GM19193 (cell line): ENCODE results near the gene ULBP2.

Experiments used
- POLR2A ChIP-seq: IDR thresholded peaks from 4 replicates; pipeline ENCODE4 v1.6.1; 2011; ENCODE audit not compliant: insufficient read depth, insufficient read length; ENCODE audit errors: extremely low read depth

The ULBP2 gene

DNA sequence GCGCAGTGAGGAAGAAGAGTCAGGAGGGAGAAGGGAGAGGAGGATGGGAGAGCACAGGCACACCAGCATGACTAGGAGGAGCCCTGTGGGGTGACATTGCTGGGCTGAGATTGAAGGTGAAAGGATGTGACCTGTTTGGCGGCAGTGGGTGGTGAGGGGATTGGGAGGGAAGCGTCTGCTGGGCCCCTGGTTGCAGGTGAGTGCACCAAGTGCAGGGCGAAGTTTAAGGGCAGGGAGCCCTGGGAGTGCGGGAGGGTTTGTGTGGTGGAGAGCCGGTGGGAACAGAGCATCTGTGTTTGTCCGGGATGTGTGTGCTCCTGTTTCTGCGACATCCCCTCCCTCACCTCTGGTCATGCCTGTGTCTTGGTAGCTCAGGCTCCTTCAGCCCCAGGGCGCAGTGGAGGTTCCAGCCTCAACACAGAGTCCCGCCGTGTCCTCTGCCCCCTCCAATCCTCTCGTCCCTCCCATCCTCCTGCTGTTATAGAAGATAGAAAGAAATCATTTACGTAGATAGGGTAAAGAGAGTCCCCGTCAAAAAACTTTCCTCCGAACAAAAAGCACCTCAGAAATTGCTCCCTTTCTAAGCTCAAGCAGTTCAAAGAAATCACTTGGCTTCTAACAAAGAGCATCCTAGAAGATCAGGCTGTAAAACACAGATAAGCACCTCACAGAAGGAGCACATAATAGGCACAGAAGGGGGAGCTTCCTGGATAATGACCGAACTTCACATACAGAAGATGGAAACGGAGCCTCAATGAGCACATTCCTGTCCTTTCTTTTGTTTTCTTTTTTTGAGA, 46.9 kb downstream of the ULBP2 start:
- TF ChIP-seq POLR2A = no peak

DNA sequence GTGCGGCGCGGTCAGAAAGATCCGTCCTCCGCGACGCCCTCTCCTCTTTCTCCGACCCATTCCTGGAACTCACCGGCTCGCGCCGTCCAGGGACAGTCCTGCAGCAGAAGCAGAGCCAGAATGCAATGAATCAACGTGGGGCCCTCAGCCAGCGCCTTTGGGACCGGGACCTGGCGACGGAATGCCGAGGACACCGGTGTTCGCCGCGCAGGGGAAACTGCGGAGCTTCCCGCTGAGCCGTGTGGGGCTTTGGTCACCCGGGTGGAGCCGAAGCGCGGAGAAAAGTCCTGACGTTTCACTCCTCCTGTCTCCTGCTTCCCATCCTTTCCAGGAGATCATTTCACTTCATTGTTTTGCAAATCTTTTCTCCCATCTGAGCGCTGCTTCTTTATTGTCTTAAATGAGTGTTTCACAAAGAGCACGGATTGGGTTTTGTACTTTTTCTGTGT, 48.4 kb downstream of the ULBP2 start:
- no peak for TF ChIP-seq POLR2A

DNA sequence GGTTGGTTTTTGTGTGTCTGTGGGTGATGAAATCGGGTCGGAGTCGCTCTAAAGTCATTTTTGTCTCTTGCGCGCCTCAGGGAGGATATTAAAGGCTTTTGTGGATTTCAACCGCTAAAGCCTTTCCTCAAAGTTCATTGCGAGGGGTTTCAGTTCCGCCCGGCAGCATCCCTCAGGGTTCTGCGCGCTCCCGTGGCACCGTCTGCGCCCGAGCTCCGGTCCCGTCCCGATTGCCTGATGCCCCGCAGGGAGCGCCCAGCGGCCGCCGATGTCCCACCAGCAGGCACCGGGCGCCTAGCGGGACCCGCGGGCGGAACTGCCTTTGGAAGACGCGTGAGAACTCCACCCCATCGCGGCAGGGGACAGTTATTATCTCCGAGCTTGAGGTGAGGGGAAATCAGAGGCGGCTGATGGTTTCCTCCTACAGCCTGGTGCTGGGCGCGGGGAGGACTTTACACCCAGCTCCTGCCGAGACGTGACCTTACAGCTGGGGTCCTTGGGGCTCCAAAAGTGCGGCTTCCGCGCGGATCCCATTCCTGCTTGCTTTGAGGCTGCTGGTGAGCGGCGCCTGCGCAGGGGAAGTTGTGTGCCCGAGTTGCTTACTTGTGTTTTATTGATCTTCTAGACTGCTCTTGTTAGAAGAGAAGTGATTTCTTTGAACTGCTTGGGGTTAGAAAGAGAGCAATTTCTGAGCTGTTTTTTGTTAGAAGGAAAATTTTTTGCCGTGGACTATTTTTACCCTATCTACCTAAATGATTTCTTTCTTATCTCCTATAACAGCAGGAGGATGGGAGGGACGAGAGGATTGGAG, 49.1 kb downstream of the ULBP2 start:
- no peak for TF ChIP-seq POLR2A

- no peak for TF ChIP-seq POLR2A
These were observed 50.0 kb downstream of the ULBP2 start for GRCh38 chr6:149991838-149992237.

DNA sequence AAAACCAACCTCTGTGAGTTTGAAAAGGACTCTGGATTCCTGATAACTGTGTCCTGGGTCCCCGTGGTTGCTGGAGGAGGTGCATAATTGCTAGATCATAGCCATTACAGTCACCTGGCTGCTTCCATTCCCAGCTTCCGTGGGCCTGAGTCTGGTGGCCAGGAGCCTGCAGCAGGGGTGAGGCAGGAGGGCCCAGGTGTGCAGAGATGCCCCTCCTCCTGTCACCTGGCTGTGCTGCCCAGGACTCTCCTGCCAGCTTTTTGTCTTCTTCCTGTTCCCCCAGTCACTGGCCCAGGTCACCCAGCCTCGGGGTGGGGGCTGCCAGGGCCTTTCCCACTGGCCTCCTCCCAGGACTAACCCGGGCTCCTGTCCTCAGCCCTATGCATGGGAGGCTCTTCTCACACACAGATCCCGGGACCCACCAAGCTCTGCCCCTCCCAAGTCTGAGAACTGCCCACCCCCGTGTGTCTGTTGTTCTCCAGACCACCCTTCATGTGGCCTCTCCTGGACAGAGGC, 53.5 kb downstream of the ULBP2 start:
- TF ChIP-seq POLR2A = no peak

DNA sequence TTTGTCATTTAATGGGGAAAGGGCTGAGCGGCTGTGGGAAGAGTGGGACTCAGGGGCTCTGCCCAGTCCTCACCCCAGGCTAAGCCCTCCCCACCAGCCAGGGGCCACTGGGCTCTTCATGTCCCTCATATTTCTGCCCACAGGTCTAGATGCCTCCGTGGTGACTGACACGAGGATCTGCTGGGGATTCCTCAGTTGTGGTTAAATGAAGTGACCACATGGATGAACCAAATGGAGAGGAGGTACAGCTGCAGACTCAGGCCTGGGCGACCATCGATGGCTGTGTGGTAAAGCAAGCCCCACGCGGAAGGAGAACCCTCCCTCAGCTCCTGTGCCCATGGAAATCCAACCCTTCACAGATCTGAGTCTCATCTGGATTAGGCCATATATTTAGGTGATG, 54.2 kb downstream of the ULBP2 start:
- no peak for TF ChIP-seq POLR2A
